Regular cardiac myocyte (primary cell): Measurements from ENCODE around the gene ZNF524. TPM values are rescaled to one million over a fixed set of nuclear protein-coding genes. Genes with fewer than 3 reads are reported as not detected.

Experiments
- total RNA-seq: library from RNA; depleted of rRNA; stranded (reverse); fragments of >200 nt; gene quantifications from 2 replicates; pipeline ENCODE4 v1.2.3, GENCODE V29; 2014

Gene ZNF524
- total RNA-seq: 5.6 and 8.2 TPM in 2 replicates

GRCh38 chr19:55599842-55600661 is at the start of gene ZNF524:
Gene ZNF524, plus strand, starts transcription at chr19:55600288. Its CDS starts 1,825 bp downstream, at chr19:55602113.

GRCh38 chr19:55580628-55581144 is 19.4 kb upstream of the ZNF524 start, which contains the start of gene ZNF579:
Gene ZNF579, minus strand, starts transcription at chr19:55580848. Its CDS starts 1,209 bp downstream, at chr19:55579639.

GRCh38 chr19:55599468-55599841 is 633 bp upstream of the ZNF524 start, which contains the start of gene FIZ1:
Gene FIZ1, minus strand, starts transcription at chr19:55599517. Its CDS starts 1,652 bp downstream, at chr19:55597865.

GRCh38 chr19:55605637-55606470 is 5.8 kb downstream of the ZNF524 start, which contains the start of gene ZNF865:
Gene ZNF865, plus strand, starts transcription at chr19:55605647. Its CDS starts 7,972 bp downstream, at chr19:55613619.

GRCh38 chr19:55624109-55625003 is 24.3 kb downstream of the ZNF524 start, which contains the start of gene ZNF784:
Gene ZNF784, minus strand, starts transcription at chr19:55624566. Its CDS starts 5 bp downstream, at chr19:55624561.

GRCh38 chr19:55640577-55641425 is 40.7 kb downstream of the ZNF524 start, which contains the start of gene ZNF580:
Gene ZNF580, plus strand, starts transcription at chr19:55641002. Its CDS starts 1,507 bp downstream, at chr19:55642509.

GRCh38 chr19:55643003-55643886 is 43.2 kb downstream of the ZNF524 start, which contains the start of gene ZNF581:
Gene ZNF581, plus strand, starts transcription at chr19:55643649. Its CDS starts 923 bp downstream, at chr19:55644572.

GRCh38 chr19:55647732-55648584 is 47.9 kb downstream of the ZNF524 start, which contains the start of gene CCDC106:
Gene CCDC106, plus strand, starts transcription at chr19:55648212. Its CDS starts 835 bp downstream, at chr19:55649047.

Other genes starting within 250 kb of the ZNF524 start
- not detected in 2 replicates for gene COX6B2, start 245.6 kb upstream of the ZNF524 start, total RNA-seq
- gene GARIN5B, start 237.0 kb upstream of the ZNF524 start, total RNA-seq: not detected in 2 replicates
- gene IL11, start 229.8 kb upstream of the ZNF524 start, total RNA-seq: 4.8 and 26.3 TPM in 2 replicates
- gene TMEM190, start 223.5 kb upstream of the ZNF524 start, total RNA-seq: not detected in 2 replicates
- 0.58 and 0.85 TPM in 2 replicates for gene TMEM238, start 216.0 kb upstream of the ZNF524 start, total RNA-seq
- gene RPL28, start 214.4 kb upstream of the ZNF524 start, total RNA-seq: 204 and 210 TPM in 2 replicates
- gene UBE2S, start 192.5 kb upstream of the ZNF524 start, total RNA-seq: 32.4 and 286 TPM in 2 replicates
- gene SHISA7, start 157.0 kb upstream of the ZNF524 start, total RNA-seq: not detected in 2 replicates
- gene ISOC2, start 138.6 kb upstream of the ZNF524 start, total RNA-seq: 42.0 and 52.3 TPM in 2 replicates
- gene C19orf85, start 135.5 kb upstream of the ZNF524 start, total RNA-seq: not detected in 2 replicates
- gene ZNF628, start 123.7 kb upstream of the ZNF524 start, total RNA-seq: 1.4 and 1.5 TPM in 2 replicates
- 12.7 and 18.0 TPM in 2 replicates for gene NAT14, start 115.1 kb upstream of the ZNF524 start, total RNA-seq
- gene SSC5D, start 111.9 kb upstream of the ZNF524 start, total RNA-seq: 6.7 and 11.6 TPM in 2 replicates
- not detected in 2 replicates for gene SBK2, start 63.2 kb upstream of the ZNF524 start, total RNA-seq
- under 0.01 and 0.19 TPM in 2 replicates for gene SBK3, start 54.7 kb upstream of the ZNF524 start, total RNA-seq
- gene ZNF579, start 19.4 kb upstream of the ZNF524 start, total RNA-seq: 3.1 and 3.5 TPM in 2 replicates
- gene FIZ1, start 771 bp upstream of the ZNF524 start, total RNA-seq: 2.3 and 2.9 TPM in 2 replicates
- 0.58 and 0.85 TPM in 2 replicates for gene ZNF865, start 5.4 kb downstream of the ZNF524 start, total RNA-seq
- gene ZNF784, start 24.3 kb downstream of the ZNF524 start, total RNA-seq: 2.3 and 3.4 TPM in 2 replicates
- 3.8 and 3.9 TPM in 2 replicates for gene ZNF580, start 40.7 kb downstream of the ZNF524 start, total RNA-seq
- gene ZNF581, start 43.4 kb downstream of the ZNF524 start, total RNA-seq: 12.5 and 19.4 TPM in 2 replicates
- gene CCDC106, start 47.9 kb downstream of the ZNF524 start, total RNA-seq: 4.8 and 5.4 TPM in 2 replicates
- gene U2AF2, start 54.7 kb downstream of the ZNF524 start, total RNA-seq: 49.6 and 137 TPM in 2 replicates
- 20.3 and 36.4 TPM in 2 replicates for gene EPN1, start 74.9 kb downstream of the ZNF524 start, total RNA-seq
- gene NLRP9, start 138.1 kb downstream of the ZNF524 start, total RNA-seq: not detected in 2 replicates
- not detected in 2 replicates for gene RFPL4A, start 158.8 kb downstream of the ZNF524 start, total RNA-seq
- under 0.01 TPM in 1 of 2 replicates, not detected in the other for gene RFPL4AL1, start 168.8 kb downstream of the ZNF524 start, total RNA-seq
- gene NLRP11, start 231.7 kb downstream of the ZNF524 start, total RNA-seq: under 0.01 TPM in 1 of 2 replicates, not detected in the other
- not detected in 2 replicates for gene NLRP4, start 236.3 kb downstream of the ZNF524 start, total RNA-seq